Measurements from ENCODE around the gene FOXK1. TPM values are rescaled to one million over a fixed set of nuclear protein-coding genes. Genes with fewer than 3 reads are reported as not detected.

The FOXK1 gene
- total and polyA plus RNA-seq, 2 experiments from 2014 or later, result 2.3 to 12.7 TPM

- H3F3A ChIP-seq (replicated peaks; ENCODE audit: low read depth), result no peaks in the 10 kb centered on the region
- H3K4me2 ChIP-seq, result no peak overlapping the region
- DNase-seq (ENCODE audit: low spot score), result no peak
- no peaks in the 10 kb centered on the region for H3K36me3 ChIP-seq (ENCODE audit: insufficient read depth)
- H3K79me2 ChIP-seq (replicated peaks; ENCODE audit: insufficient read depth), result no peaks in the 10 kb centered on the region
- H4K20me1 ChIP-seq (replicated peaks; ENCODE audit: insufficient read depth), result no peaks in the 10 kb centered on the region; the same call in 1 of the 2 replicates
- peaks cover 13% of the 10 kb centered on the region for H3K4me1 Mint-ChIP-seq
- H3K4me3 Mint-ChIP-seq, result no peak overlapping the region
- no peaks in the 10 kb centered on the region for H3K9me2 ChIP-seq (ENCODE audit: insufficient read depth)
- H2AFZ ChIP-seq, result no peak overlapping the region
- peaks cover 11% of the 10 kb centered on the region for H3K36me3 Mint-ChIP-seq (ENCODE audit: low read depth)
- TF ChIP-seq ZNF462 (CRISPR knock-in tag; IDR thresholded peaks at IDR 0.05), result no peak
- TF ChIP-seq STAT1 (IDR thresholded peaks at IDR 0.05; ENCODE audit: unreplicated experiment), result no peak
- no peak for TF ChIP-seq EZH2 (IDR thresholded peaks at IDR 0.05; ENCODE audit: low read depth, unreplicated experiment)
- no peak for TF ChIP-seq POLR2AphosphoS5 (IDR thresholded peaks at IDR 0.05; ENCODE audit: low read depth)
- no peak for TF ChIP-seq CTCF (conservative IDR thresholded peaks at IDR 0.05; ENCODE audit: low read depth in 2 of 2)
- TF ChIP-seq REST (IDR thresholded peaks at IDR 0.05; ENCODE audit: unreplicated experiment), result no peak
- TF ChIP-seq ETS1 (IDR thresholded peaks at IDR 0.05), result no peak
- TF ChIP-seq CREB1 (CRISPR knock-in tag; IDR thresholded peaks at IDR 0.05; ENCODE audit: low read depth), result no peak
- TF ChIP-seq NANOG (IDR thresholded peaks at IDR 0.05; ENCODE audit: borderline replicate concordance), result no peak
- TF ChIP-seq ZNF331 (CRISPR knock-in tag; IDR thresholded peaks at IDR 0.05; ENCODE audit: low read depth), result no peak
- no peak for TF ChIP-seq JUNB (IDR thresholded peaks at IDR 0.05; ENCODE audit: unreplicated experiment)
- TF ChIP-seq ZNF114 (CRISPR knock-in tag; IDR thresholded peaks at IDR 0.05), result no peak
- no peak for TF ChIP-seq EZH2phosphoT487 (IDR thresholded peaks at IDR 0.05; ENCODE audit: unreplicated experiment)
- H3K27me3 ChIP-seq (ENCODE audit: insufficient read depth), result no peaks in the 10 kb centered on the region
- no peak overlapping the region for H3K27ac ChIP-seq (ENCODE audit: low read depth)
- H3K4me3 ChIP-seq, result no peak overlapping the region
- H3K27ac Mint-ChIP-seq, result peak overlapping the region; percentile 60
- no peak for ATAC-seq
- peaks cover 11% of the 10 kb centered on the region for H3K27me3 Mint-ChIP-seq (ENCODE audit: insufficient read depth, low read depth, poor library complexity)
- H3K4me1 ChIP-seq (ENCODE audit: insufficient read depth), result peaks cover 6% of the 10 kb centered on the region
- no peaks in the 10 kb centered on the region; the same call in 2 of the 3 replicates for H3K9me3 Mint-ChIP-seq
Observed at GRCh38 chr7:4794591-4795350, 112.7 kb downstream of the FOXK1 start.
